ENCODE results near the gene MCM7.

Gene MCM7

DNA sequence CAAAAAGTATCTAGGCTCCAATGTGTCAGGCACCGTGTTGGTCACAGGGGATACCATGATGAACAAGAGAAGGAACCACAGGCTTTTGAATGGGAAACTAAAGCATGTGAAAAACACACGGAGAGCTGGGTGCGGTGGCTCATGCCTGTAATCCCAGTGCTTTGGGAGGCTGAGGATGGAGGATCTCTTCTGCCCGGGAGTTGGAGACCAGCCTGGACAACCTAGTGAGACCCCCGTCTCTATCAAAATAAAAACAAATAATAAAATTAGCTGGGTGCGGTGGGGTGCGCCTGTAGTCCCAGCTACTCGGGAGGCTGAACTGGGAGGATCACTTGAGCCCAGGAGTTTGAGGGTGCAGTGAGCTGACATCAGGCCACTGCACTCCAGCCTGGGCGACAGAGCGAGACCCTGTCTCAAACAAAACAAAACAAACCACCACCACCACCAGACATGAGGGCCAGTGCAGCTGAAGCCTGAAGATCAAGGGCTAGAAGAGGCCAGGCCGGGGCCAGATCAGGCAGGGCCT lies 13.0 kb downstream of the MCM7 start:
- Histone ChIP-seq H3K27me3 (no peaks in the 10 kb centered on the region), H3K4me3 (ENCODE audit: low read depth, low read length) (peak overlapping the region; percentile 86), H3K36me3 (peaks cover 27% of the 10 kb centered on the region), H3K4me1 (0 out of 2 replicates have a peak, but pooled peaks cover 2% of the 10 kb centered on the region), H3K9me3 (no peaks in the 10 kb centered on the region)
- TF ChIP-seq, protein P1, sequence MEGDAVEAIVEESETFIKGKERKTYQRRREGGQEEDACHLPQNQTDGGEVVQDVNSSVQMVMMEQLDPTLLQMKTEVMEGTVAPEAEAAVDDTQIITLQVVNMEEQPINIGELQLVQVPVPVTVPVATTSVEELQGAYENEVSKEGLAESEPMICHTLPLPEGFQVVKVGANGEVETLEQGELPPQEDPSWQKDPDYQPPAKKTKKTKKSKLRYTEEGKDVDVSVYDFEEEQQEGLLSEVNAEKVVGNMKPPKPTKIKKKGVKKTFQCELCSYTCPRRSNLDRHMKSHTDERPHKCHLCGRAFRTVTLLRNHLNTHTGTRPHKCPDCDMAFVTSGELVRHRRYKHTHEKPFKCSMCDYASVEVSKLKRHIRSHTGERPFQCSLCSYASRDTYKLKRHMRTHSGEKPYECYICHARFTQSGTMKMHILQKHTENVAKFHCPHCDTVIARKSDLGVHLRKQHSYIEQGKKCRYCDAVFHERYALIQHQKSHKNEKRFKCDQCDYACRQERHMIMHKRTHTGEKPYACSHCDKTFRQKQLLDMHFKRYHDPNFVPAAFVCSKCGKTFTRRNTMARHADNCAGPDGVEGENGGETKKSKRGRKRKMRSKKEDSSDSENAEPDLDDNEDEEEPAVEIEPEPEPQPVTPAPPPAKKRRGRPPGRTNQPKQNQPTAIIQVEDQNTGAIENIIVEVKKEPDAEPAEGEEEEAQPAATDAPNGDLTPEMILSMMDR (IDR thresholded peaks at IDR 0.05; ENCODE audit: low read depth, low read length): no peak
- DNase-seq: no peak

DNA sequence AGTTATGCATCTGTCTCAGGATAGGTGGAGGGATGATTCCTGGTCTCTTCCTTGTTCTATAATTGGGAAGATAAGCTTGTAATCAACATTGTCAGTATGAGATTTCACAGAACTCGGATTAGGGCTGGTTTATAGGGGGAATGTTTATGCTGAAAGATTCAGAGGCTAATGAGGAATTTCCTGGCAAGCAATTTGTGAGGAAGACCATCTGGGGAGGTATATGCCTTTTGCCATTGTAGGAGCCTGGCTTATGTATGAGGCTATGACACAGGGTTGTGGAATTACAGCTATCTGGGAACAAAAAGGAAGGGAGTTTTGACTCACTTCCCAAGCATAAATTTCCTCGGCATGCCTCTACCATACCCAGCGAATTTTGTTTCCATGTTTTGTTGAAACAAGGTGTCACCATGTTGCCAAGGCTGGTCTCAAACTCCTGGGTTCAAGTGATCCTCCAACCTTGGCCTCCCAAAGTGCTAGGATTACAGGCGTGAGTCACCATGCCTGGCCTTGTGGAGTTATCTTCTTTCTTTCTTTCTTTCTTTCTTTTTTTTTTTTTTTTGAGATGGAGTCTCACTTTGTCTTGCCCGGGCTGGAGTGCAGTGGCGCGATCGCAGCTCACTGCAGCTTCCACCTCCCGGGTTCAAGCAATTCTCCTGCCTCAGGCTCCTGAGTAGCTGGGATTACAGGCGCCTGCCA lies 14.0 kb downstream of the MCM7 start:
- Histone ChIP-seq H3K4me1 (0 out of 2 replicates have a peak, but pooled peaks cover 2% of the 10 kb centered on the region), H3K4me3 (ENCODE audit: low read depth, low read length) (no peak overlapping the region), H3K27me3 (no peaks in the 10 kb centered on the region), H3K36me3 (peaks cover 18% of the 10 kb centered on the region), H3K9me3 (no peaks in the 10 kb centered on the region)
- TF ChIP-seq, protein P1 (IDR thresholded peaks at IDR 0.05; ENCODE audit: low read depth, low read length): no peak
- no peak for DNase-seq

DNA sequence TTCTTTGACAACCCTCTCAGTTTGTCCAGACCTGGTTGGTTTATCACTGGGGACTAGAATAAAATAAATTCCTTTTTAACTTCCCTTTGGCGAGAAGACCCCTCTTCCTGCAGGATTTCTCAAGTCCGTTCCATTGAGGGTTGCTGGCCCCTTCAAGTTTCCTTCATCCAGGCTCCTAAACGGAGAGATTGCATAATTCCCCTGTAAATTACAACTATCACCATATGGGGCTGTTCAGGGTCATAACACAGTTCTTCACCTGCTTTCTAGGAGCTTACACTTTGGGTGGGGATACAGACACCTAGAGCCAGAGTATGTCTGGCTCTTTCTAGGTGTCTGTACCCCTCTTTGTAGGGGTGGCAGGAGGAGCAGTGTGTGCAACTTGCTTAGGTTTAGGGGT lies 15.7 kb downstream of the MCM7 start:
- H3K9me3 ChIP-seq: no peaks in the 10 kb centered on the region
- H3K27me3 ChIP-seq: no peaks in the 10 kb centered on the region
- TF ChIP-seq, protein P1 (IDR thresholded peaks at IDR 0.05; ENCODE audit: low read depth, low read length): no peak
- no peak for DNase-seq
- H3K4me3 ChIP-seq (ENCODE audit: low read depth, low read length): no peak overlapping the region
- H3K36me3 ChIP-seq: peaks cover 9% of the 10 kb centered on the region
- 0 out of 2 replicates have a peak, but pooled peaks cover 2% of the 10 kb centered on the region for H3K4me1 ChIP-seq

DNA sequence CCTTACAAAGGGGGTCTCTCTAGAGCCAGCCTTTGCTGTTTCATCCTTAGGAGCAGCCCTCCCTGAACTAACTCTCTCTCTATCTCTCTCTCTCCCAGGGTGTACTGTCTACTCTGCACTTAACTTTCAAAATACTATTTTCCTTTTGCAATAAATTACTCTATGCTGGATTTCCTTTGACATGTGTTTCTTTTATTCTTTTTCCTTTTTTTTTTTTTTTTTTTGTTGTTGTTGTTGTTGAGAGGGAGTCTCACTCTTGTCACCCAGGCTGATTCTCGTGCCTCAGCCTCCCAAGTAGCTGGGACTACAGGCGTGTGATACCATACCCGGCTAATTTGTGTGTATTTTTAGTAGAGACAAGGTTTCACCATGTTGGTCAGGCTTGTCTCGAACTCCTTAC lies 18.2 kb downstream of the MCM7 start:
- no peak overlapping the region for H3K4me3 ChIP-seq (ENCODE audit: low read depth, low read length)
- no peaks in the 10 kb centered on the region for H3K27me3 ChIP-seq
- peaks cover 29% of the 10 kb centered on the region for H3K36me3 ChIP-seq
- TF ChIP-seq, protein P1 (IDR thresholded peaks at IDR 0.05; ENCODE audit: low read depth, low read length): no peak
- no peaks in the 10 kb centered on the region for H3K9me3 ChIP-seq
- 0 out of 2 replicates have a peak, but pooled peaks cover 2% of the 10 kb centered on the region for H3K4me1 ChIP-seq
- DNase-seq: no peak

DNA sequence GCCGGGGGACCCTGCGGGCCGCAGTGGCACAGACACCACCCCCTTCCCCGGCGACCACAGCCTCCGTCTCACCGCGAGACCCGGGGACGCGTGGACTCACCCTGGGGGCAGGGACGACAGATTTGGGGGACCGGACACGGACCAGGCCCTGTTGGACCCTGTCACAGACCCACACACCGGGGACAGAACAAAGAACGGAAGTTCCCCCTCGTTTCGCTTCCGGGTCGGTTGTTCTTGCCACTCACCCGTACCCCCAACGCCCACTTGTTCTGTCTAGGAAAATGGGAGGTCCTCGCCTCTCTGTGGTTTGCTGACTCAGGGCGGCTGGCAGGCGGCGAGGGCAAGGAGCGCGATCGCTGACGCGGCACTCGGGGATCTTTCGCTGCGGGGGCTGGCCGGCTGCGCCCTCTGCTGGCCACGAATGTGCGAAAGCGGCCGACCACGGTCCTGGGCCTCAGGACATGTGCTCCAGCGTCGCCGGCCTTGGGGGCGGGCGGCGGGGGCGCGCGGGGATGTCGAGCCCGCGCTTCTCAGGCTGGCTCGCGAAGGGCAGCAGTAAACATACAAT lies 19.6 kb downstream of the MCM7 start, which contains the start of gene ZNF3:
Gene ZNF3, minus strand, starts transcription at position 189 of the 568 bp plus-strand sequence. CDS start 4,366 bp downstream, outside the sequence.
- TF ChIP-seq, protein P1 (IDR thresholded peaks at IDR 0.05; ENCODE audit: low read depth, low read length): peak; percentile 80
- Histone ChIP-seq H3K4me3 (ENCODE audit: low read depth, low read length) (peak within 1 kb of the TSS; percentile 94), H3K4me1 (no peaks in the 10 kb centered on the region), H3K36me3 (peaks cover 42% of the 10 kb centered on the region), H3K27me3 (no peaks in the 10 kb centered on the region), H3K9me3 (no peaks in the 10 kb centered on the region)
- peak; percentile 98 for DNase-seq
